Activated CD8-positive, alpha-beta memory T cell treated with anti-CD3 and anti-CD28 coated beads for 1 hour (primary cell): ENCODE results near the gene CHMP6.

Experiments used
- DNase-seq, 2 donors: peaks; one replicate each; pipeline ENCODE4 v3.0.0-alpha.2; 2020; ENCODE audit warnings: low read depth in 1 of 2; ENCODE audit errors: extremely low read depth in 1 of 2

The CHMP6 gene

GRCh38 chr17:81040791-81041337, 49.2 kb downstream of the CHMP6 start:
- DNase-seq: no peak

GRCh38 chr17:81042606-81043005, 51.0 kb downstream of the CHMP6 start:
- no peak for DNase-seq

GRCh38 chr17:81043319-81043724, 51.7 kb downstream of the CHMP6 start:
- no peak for DNase-seq

- no peak for DNase-seq
Observed at GRCh38 chr17:81043725-81044427, 52.2 kb downstream of the CHMP6 start.

GRCh38 chr17:81044428-81044763, 52.8 kb downstream of the CHMP6 start:
- DNase-seq: no peak

GRCh38 chr17:81044764-81045589, 53.3 kb downstream of the CHMP6 start:
- DNase-seq: no peak

- DNase-seq: no peak
Observed at GRCh38 chr17:81045590-81046095, 54.0 kb downstream of the CHMP6 start.

- DNase-seq: no peak
Observed at GRCh38 chr17:81046132-81046769, 54.6 kb downstream of the CHMP6 start.

- no peak for DNase-seq
Observed at GRCh38 chr17:81046770-81047359, 55.2 kb downstream of the CHMP6 start.

- no peak for DNase-seq
Observed at GRCh38 chr17:81048827-81049371, 57.3 kb downstream of the CHMP6 start.

- no peak for DNase-seq
Observed at GRCh38 chr17:81049372-81049911, 57.8 kb downstream of the CHMP6 start.
